Left renal cortex interstitium (tissue), 4 donors: ENCODE results near the gene NR2E1. TPM values are rescaled to one million over a fixed set of nuclear protein-coding genes. Genes with fewer than 3 reads are reported as not detected.
A peak's percentile ranks its signal among the peaks of the same experiment; 100 is the strongest.

ENCODE experiments used
- DNase-seq, 4 donors: peaks; one replicate each; pipeline ENCODE4 v3.0.0-alpha.2; 2013; ENCODE audit warnings: low read depth in 4 of 4, low spot score in 2 of 4, missing footprints in 1 of 4
- polyA plus RNA-seq, 4 donors: library from polyadenylated mRNA; unstranded; fragments of 120-200 nt; gene quantifications; one replicate each; pipeline ENCODE4 v1.2.1, GENCODE V29; 2013; ENCODE audit not compliant: insufficient read length in 4 of 4

Gene NR2E1
- polyA plus RNA-seq: not detected

DNA sequence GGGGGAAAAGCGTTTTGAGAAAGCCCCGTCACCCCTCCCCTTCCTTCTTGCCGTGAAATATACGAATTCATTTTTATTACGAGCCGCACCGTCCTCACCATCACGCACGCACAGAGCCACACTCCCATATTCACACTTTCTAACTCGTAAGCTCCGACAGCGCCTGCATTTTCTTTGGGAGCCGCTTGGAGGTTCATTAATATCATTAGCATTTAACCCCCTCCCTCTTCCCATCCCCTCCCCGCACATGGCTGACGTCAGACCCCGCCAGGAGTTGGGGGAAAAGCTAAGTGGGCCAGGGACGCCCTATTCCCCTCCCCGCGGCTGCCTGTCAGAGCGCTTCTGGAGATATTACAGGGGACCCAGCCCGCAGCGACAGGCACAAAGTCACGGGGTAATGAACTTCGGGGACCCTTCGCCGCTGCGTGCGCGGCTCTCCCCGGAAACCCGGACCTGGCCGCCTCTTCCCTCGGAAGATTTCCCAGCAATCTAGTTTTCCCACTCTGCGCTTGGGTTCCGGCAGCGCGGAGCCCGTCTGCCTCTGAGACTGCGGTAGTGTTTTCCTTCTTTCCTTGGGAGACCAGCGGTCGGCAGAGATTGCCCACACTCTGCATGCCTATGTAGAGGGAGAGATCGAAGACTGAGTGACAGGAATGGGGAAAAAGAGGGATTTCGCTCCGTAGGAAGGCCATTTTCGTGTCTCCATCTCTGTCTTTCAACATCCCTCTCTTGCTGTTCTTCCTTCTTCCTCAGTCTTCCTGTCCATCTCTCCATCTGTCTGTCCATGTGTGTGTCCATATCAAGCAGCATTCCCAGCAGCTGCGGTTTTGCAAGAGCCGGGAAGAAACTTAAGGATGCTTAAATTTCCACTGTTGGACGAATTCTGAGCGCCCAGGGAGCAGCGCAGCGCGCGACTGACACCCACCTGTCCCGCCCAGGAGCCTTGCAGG lies at the start of gene NR2E1:
TSS of gene NR2E1 (plus strand) at position 309 of the 950 bp plus-strand sequence. CDS start 744 bp downstream, outside the sequence.
- no peak for DNase-seq

DNA sequence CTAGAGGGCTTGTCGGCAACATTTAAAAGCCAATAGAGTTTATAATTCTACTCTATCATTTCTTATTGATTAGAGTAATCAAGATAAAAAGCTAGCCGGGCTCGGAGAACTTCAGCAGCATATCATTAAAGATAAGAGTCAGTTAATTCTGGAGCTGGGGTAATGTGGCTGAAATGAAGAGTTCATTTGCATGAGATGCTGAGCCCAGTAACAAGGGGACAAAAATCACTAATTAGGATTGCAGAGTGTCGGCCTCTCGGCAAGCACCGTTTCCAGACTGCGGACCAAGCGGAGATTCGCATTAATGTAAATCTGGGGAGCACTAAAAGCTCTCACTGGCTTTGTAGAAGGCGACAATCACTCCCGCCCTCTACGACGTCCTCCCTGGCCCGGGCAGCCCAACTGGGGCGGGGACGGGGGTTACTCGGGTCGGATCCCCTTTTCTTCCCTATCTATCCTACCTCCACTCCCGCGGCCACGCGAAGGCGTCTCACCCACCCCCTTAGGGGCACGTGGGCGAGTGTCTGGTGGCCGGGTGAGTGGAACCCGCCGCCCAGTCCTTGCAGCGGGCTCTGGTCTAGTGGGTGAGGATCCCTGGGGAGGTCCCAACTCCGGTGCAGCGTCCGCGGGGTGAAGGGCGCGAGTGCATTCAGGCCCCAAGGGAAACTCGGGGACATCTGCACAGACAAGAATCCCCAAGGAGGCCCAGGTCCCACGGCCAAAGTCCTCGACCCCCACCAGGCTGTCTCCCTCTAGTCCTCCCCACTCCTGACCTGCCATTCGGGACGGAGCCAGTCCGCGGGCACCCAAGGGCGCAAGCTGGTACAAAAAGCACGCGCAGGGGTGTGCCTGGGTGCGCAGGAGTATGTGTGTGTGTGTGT lies 49.0 kb upstream of the NR2E1 start:
- DNase-seq: no peak

DNA sequence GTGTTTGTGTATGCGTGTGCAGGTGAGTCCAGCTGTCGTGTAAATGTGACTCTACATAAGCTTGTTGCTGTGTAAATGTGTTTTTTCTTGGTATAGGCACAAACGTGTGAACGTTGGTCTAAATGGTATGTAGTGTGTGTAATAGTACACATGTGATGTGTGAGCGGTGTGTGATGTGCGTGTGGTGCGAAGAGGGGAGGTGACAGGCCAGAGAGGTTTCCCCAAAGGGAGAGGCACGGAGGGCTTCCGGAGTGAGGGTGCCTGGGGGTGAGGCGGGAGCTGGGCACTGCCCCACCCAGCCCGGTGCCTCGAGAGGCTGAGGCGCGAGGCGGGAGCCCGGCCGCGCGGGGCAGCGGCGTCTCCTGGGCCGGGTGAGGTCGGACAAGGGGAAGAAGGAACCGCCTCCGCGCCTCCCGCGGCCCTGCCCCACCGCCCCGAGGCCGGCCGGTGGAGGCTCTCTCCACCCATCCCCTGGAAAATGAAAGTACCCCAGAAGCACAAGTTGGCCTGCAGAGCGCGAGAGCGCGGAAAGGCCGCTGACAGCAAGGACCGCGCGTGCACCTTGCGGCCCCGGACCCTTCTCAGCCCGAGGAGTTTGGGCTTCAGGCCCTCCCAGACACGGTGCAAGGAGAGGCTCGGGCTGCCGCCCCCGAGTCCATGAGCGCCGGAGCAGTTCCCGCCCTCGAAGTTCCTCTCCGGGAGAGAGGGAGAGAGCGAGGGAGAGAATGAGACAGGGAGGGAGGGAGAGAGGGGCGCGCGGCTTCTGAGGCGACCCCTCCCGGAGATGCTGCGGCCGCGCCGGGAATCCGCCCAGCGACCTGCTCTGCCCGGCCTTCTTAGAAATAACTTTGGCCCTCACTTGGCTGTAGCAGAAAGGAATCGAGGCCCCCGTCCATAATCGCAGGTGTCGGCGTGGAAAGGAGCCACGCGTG lies 48.1 kb upstream of the NR2E1 start:
- DNase-seq: no peak

DNA sequence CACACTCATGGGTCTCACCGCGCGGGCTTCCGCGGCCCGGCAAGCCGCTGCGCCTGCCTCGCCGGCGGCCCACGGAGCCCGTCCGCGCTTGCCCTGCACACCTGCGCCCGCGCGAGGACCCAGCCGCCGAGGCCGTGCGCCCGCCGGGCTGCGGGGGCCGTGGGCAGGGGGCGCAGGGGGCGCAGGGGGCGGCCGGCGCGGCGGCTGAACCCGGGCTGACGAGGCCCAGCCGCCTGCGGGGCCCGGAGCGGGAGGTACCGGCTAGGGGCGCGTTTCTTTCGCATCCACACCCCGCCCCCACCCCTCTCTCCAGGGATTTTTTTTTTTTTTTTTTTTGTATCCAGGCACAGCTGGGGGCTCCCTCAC lies 47.5 kb upstream of the NR2E1 start:
- DNase-seq: no peak

DNA sequence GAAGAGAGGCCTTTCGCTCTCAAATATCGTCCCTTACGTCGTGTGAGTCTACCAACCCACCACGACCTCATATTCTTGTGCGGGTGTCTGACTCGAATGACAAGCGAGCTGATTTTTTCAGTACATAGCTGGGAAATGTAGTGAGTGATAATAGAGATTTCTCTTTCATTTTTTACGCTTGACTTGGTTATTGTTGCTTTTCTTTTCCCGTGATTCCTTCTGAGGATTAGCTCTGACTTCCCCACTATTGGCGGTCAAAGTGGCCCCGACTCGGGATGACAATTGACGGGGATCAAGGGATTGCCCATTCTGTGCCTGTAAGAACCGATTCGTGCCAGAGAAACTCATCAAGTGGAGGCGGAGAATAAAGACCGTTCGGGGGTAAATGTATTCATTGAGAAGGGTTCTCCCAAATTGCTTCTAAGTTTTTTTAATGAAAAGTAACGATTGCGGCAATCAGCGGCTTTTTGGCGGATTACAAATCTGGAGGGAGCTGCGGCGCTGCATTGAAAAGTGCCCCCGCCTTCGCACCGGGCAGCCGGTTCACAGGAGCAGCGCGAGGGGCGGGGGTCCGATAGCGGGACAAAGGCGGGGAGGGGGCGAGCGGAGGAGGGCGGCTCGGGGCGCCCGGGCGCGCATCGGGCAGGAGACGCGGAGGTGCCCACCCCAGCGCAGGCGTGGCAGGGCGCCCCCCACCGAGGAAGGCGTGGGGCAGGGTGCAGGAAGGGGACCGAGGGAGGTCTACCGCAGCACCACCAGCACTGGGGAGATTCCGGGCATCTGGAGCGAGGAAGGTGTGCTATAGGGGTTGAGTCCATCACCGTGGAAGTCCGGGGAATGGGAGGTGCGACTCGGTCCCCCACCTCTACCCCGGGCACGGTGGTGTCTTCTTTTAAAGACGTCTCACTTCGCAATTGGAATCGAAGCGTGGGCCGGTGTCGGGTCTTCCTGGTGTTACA lies 46.7 kb upstream of the NR2E1 start:
- DNase-seq: no peak

DNA sequence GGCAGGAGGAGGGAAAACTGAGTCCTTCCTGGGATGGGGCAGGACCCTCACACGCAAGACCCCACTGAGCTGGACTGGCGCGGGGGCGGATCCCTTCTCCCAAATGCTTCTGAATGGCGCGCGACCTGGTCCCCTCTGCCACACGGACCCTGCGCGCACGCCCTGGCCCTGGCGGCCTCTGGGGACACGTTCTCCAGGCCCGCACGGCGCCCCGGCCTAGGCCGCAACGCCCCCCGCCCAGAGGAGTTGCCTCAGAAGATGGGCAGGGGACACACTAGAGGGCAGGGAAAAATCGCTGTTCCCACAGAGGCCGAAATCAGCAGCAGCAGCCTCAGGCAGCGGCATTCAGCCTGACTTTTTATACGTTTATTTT lies 46.1 kb upstream of the NR2E1 start:
- DNase-seq: no peak

DNA sequence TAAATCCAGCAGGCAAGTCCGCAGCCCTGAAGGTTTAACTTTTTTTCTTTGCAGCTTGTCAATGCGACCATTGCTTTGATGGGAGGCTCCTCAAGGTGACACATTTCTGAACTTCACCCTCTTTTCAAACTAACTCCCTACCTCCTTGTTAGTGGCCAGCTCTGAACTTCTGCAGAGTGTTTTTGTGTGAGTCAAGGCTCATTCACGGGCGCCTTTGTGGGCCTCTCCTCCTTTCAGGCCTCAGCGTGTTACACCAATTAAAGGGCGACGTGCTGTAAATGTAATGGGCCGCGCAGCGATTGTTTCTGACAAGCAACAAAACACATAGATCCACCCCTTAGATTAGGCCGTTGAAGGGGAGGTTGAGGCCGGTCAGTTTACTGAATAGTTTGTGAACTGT lies 45.5 kb upstream of the NR2E1 start:
- DNase-seq: no peak

DNA sequence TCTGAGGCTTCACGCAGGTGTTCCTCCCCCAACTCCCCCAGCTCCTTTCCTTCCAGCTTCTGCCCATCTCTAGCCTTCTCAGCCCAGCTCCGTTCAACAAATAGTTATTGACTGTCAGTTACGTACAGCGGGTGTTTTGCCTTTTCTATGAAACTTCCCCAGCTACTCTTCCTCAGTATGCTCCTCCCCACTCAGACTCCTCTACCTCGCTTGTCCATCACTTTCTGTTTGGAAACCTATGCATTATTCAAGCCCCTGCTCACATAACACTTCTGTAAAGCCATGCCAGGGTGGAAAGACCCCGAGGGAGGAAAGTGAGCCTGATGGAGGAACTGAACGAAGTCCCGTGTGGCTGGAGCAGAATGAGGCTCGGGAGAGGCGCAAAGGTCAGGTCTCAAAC lies 44.2 kb upstream of the NR2E1 start:
- DNase-seq: no peak

DNA sequence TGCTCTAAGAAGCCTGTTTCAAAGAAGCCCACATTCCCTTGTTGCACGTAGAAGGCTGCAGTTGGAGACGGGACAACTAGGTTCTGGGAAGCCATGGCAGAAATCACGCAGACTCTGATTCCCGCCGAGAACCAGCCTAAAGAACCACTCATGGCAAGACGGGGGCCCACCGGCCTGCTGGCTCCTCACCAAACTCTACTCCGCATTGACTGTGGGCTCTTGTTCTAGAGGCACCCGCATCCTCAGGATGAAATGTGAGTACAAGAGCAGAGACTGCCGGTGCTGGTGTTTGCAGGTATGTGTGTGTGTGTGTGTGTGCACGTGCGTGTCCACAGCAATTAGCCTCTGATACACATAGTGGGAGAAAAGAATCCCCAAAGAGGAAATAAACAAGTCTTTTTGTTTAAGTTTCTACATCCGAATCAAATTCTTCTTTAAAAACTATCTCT lies 42.3 kb upstream of the NR2E1 start:
- no peak for DNase-seq

DNA sequence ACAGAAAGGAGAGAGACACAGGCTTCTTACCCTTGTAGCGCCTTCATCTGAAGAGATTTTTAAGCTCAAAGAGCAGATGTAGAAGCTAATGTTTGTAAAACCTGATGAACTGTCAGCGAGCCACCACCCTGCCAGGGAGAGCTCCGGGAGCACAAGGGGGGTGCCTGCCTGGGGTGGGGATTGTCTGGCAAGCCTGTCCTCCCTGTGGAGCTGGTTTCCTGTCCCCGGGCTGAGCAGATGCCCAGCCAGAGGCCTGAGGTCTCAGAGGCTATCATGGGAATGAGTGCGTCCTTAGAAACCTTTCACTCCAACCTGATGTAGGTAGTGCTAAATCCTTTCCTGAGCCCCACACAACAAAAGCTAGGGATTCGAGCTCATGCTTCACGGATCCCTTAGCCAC lies 41.9 kb upstream of the NR2E1 start:
- DNase-seq: no peak

DNA sequence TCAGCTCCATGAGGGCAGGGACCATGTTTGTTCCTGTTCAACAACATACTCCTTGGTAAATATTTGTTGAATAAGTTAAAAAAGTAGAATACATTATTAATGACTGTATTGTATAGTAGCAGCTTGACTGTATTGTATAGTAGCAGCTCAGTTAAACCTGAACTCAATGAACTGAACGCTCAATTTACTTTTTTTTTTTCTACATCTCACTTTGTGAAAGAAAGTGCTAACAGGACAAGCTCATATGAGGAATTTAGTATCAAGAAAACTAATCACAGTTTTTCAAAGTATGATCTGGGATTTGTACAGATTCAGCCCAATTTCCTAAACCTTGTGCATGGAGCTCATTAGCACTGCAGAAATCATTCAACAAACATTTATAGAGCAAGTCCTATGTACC lies 38.8 kb upstream of the NR2E1 start:
- DNase-seq: no peak

DNA sequence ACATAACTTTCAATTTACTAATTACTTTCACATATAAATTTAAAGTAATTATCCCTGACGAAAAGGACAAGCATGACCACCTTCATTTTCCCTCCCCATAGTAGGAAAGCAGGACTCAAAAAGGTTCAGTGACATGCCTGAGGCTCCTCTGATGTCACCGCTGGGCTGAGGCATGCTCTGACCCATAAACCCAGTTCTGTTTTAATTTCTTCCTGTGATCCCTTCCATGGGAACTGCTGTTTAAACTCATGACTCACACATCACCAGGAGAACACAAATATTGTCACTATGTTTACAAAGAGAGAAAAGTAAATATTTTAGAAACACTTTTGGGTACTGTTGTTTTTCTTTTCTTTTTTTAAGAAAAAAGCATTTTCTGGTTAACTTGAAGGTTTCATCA lies 38.0 kb upstream of the NR2E1 start:
- no peak for DNase-seq

DNA sequence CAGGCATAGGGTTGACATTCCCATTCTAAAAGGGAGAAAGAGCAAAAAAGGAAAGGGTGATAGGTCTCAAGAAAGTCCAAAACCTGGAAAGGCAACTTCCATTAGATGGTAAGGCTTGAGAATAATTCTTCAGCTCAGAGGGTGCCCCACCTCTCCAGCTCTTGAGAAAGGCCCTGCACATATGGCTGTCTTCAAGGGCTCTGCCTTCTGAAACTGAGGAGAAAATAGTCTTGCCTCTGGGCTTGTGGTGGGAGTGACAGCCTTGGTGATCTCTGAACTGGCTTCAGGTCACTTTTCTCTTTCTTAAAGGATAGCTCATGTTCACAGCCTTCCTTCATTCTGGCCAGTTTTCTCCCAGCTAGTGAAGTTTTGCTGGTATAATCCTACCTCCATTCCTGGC lies 35.6 kb upstream of the NR2E1 start:
- no peak for DNase-seq

DNA sequence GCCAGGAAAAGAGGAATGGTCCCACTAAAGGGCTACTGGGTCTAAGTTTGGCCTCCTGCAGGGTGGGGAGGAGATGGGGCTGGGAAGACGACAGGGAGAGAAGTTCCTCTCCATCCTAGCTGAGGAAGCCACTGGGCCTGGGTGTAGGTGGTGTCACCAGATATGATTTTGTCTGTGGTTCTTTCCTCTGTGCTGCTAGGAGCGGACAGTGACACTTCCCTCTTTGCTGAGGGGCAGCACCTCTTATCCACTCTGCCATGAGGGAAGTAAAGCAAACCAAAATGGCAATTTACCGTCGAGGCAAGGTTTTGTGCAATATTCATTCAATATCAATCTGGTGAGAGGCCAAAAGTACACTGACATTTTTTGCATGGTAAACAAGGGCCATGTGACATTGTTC lies 33.0 kb upstream of the NR2E1 start:
- no peak for DNase-seq

DNA sequence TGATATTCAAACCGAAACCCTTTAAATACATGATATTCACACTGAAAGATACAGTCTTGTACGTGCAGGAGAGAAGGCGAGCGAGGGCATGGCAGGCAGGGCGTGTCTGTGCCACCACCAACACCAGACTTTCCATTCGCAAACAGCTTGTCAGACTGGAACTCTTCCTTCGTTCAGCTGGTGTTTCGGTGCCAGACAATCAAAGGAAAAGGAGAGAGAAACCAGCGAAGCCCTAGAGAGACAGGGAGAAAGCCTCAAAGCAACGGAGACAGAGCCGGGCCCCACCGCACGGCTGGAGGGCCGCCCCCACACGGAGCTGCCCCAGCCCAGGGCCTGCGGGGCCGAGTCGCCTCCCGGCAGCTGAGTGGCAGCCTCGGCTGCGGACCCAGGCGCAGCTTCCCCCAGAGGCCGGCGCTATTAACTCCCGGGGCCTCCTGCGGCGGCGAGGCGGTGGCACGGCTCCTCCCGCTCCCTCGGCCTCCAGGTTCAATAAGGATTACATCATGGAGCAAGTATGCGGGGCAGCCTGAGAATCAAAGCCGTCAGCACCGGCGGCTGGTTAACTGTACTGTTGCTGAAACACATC lies 32.1 kb upstream of the NR2E1 start:
- peak in 2 of 4 donors; percentile 63 to 80 for DNase-seq

DNA sequence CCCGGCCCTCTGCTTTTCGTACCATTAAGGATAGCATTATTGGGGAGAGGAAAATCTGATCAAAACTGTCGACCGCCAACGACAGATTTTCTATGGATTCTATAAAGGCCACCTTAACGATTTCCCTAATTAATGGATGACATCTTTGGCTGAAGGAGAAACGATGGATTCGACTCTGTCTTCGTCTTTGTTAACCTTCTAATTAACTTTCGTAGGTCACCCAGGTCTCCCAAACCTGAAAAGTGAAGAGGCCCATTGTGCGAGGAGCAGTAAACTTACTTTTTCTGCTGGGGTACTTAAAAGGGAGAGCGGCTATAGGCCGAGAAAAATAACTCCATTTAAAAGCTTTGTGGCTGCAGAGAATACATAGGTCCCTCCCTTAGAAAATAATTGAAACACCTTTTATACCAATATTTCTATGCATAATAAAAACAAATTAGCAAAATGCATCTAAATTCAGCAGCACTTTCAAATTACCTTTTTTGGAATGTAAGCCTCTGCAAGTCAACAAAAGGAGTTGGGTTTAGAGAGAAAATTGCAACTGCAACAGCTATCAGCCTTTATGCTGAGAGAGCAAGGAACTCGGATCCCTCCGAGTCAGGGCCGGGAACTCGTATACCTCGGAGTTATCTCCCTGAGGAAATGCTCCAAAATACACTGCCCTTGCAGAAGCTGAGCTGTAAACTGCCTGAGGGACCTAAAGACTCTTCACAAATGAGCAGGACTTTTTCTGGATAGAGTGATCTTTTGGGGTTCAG lies 31.4 kb upstream of the NR2E1 start:
- no peak for DNase-seq

DNA sequence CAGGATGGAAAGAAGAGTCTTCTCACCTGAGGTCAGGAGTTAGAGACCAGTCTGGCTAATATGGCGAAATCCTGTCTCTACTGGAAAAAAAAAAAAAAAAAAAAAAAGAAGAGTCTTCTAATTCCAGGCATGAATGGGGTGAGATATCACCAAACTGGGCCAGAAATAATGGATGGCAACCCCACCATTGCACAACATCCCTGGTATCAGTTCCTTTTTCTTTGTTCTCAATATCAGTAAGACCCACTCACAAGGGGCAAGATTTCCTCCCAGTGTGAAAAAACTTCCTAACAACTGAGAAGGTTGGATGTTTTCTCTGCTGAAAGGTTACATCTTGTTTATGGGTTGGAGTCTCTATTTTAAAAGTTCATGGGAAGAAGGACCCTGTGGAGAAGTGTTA lies 23.6 kb upstream of the NR2E1 start:
- DNase-seq: no peak

DNA sequence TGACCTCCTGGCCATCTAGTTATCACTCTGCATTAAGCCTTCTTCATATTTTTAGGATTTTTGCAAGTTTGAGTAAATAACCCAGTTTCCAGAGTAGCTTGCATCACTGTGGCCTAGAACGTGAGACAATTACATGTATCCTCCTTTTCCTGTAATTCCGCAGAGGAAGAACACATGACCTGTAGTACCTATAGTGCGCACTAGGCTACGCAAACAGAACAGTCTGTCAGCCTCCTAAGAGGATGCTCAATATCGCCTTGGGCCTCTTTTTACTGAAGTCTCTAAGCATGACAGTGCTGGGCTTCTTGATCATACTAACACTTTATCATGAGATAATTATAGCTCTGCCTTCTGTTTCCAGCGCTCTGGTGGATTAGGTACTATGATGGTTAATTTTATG lies 20.2 kb upstream of the NR2E1 start:
- no peak for DNase-seq
